ENCODE measurements around the gene FDPS.

DNA sequence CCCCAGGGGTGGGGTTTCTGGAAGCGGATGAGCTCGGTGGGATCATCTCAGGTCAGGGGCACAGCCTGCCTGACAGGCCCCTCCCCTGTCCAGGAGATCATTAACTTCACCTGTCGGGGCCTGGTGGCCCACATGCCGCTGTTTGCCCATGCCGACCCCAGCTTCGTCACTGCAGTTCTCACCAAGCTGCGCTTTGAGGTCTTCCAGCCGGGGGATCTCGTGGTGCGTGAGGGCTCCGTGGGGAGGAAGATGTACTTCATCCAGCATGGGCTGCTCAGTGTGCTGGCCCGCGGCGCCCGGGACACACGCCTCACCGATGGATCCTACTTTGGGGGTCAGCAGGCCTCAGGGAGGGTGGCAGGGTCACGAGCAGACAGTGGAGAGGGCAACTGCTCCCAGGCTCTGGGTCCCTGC lies 23.0 kb upstream of the FDPS start:
- TF ChIP-seq EP300 (IDR thresholded peaks at IDR 0.05): no peak
- TF ChIP-seq CTCF (IDR thresholded peaks at IDR 0.05): no peak
- TF ChIP-seq POLR2AphosphoS5 (IDR thresholded peaks at IDR 0.05): no peak
- TF ChIP-seq POLR2A (IDR thresholded peaks at IDR 0.05): no peak
